Measurements from ENCODE around the gene SPRYD3.

SPRYD3 gene

GRCh38 chr12:53057816-53058500 is 21.2 kb downstream of the SPRYD3 start:
- H3K4me3 Mint-ChIP-seq = peak overlapping the region in 2 of 3 experiments; percentile 21 to 22
- H3K4me1 Mint-ChIP-seq = peaks cover 42% of the 10 kb centered on the region
- H3K27ac Mint-ChIP-seq = peak overlapping the region in 2 of 3 experiments; percentile 18 to 39
- peaks cover 20% of the 10 kb centered on the region for H3K36me3 Mint-ChIP-seq (ENCODE audit: low read depth)
- no peaks in the 10 kb centered on the region for H3K9me3 Mint-ChIP-seq
- no peaks in the 10 kb centered on the region for H3K27me3 Mint-ChIP-seq (ENCODE audit: low read depth)
- TF ChIP-seq, protein P1, sequence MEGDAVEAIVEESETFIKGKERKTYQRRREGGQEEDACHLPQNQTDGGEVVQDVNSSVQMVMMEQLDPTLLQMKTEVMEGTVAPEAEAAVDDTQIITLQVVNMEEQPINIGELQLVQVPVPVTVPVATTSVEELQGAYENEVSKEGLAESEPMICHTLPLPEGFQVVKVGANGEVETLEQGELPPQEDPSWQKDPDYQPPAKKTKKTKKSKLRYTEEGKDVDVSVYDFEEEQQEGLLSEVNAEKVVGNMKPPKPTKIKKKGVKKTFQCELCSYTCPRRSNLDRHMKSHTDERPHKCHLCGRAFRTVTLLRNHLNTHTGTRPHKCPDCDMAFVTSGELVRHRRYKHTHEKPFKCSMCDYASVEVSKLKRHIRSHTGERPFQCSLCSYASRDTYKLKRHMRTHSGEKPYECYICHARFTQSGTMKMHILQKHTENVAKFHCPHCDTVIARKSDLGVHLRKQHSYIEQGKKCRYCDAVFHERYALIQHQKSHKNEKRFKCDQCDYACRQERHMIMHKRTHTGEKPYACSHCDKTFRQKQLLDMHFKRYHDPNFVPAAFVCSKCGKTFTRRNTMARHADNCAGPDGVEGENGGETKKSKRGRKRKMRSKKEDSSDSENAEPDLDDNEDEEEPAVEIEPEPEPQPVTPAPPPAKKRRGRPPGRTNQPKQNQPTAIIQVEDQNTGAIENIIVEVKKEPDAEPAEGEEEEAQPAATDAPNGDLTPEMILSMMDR (IDR thresholded peaks at IDR 0.05; ENCODE audit: unreplicated experiment in 3 of 3) = no peak

DNA sequence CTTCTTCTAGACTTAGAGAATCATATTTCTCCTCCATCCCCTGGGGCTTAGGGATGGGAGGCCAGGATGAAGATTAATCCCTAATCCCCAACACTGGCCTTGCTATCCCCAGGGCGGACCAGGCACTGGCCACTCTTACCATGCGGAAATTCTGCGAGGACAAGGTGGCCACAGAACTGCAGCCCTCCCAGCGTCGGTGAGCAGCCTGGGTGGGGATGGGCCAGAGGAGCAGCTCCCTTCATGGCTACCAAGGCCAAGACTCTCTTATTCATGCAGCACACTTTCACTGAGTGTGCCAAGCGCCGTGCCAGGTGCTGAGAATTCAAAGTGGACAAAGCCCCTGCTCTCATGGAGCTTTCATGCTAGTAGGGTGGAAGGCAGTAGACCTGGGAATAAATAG is 22.3 kb downstream of the SPRYD3 start:
- Mint-ChIP-seq H3K4me1 (peaks cover 48% of the 10 kb centered on the region), H3K27me3 (ENCODE audit: low read depth) (no peaks in the 10 kb centered on the region), H3K4me3 (no peak overlapping the region), H3K9me3 (no peaks in the 10 kb centered on the region), H3K27ac (peak overlapping the region; percentile 35 to 40 (median 39)), H3K36me3 (ENCODE audit: low read depth) (peaks cover 24% of the 10 kb centered on the region)
- TF ChIP-seq, protein P1 (IDR thresholded peaks at IDR 0.05; ENCODE audit: unreplicated experiment in 3 of 3) = no peak

DNA sequence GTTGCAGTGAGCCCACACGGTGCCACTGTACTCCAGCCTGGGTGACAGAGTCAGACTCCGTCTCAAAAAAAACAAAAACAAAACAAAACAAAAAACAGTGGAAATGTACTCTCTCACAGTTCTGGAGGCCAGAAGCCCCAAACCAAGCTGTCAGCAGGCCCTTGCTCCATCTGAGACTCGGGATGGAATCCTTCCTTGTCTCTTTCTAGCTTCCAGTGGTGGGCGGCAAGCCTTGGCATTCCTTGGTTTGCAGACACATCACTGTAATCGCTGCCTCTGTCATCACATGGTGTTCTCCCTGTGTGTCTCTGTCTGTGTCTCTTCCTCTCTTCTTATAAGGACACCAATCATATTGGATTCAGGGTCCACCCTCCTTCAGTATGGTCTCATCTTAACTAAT is 22.9 kb downstream of the SPRYD3 start:
- no peaks in the 10 kb centered on the region for H3K9me3 Mint-ChIP-seq
- H3K27me3 Mint-ChIP-seq (ENCODE audit: low read depth) = no peaks in the 10 kb centered on the region
- peak overlapping the region in 2 of 3 experiments; percentile 17 to 36 for H3K27ac Mint-ChIP-seq
- H3K4me3 Mint-ChIP-seq = peak overlapping the region; percentile 28 to 53 (median 38)
- TF ChIP-seq, protein P1 (IDR thresholded peaks at IDR 0.05; ENCODE audit: unreplicated experiment in 3 of 3) = no peak
- H3K4me1 Mint-ChIP-seq = peaks cover 49% of the 10 kb centered on the region
- H3K36me3 Mint-ChIP-seq (ENCODE audit: low read depth) = peaks cover 22% of the 10 kb centered on the region

DNA sequence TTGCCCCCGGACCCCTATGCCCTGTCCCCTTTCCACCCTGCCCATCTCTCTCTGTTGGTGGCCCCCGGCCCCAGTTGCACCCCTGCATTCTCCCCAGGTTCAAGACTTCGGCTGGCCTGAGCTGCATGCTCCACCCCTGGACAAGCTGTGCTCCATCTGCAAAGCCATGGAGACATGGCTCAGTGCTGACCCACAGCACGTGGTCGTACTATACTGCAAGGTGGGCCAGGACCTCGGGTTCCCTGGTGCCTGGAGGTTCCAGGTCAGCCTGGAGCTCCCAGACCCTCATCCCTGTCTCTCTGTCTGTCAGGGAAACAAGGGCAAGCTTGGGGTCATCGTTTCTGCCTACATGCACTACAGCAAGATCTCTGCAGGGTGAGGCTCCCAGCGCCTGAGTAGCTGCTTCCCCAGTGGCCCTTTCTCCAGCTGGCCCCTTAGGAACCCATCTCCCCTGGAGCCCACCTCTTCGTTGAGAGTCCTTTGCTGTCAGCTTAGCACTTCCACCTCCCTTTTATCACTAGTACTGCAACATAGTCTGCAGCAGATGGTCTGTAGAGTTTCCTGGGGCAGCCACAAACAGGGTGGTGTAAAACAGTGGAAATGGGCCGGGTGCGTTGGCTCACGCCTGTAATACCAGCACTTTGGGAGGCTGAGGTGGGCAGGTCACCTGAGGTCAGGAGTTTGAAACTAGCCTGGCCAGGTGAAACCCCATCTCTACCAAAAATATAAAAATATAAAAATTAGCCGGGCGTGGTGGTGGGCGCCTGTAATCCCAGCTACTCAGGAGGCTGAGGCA is 23.5 kb downstream of the SPRYD3 start:
- Mint-ChIP-seq H3K4me3 (peak overlapping the region in 2 of 3 experiments; percentile 64 to 70), H3K4me1 (peaks cover 54% of the 10 kb centered on the region), H3K27ac (peak overlapping the region in 2 of 3 experiments; percentile 17 to 59), H3K27me3 (ENCODE audit: low read depth) (no peaks in the 10 kb centered on the region), H3K9me3 (no peaks in the 10 kb centered on the region), H3K36me3 (ENCODE audit: low read depth) (peaks cover 21% of the 10 kb centered on the region)
- TF ChIP-seq, protein P1 (IDR thresholded peaks at IDR 0.05; ENCODE audit: unreplicated experiment in 3 of 3) = no peak

- peak overlapping the region; percentile 76 to 92 (median 92) for H3K27ac Mint-ChIP-seq
- peaks cover 21% of the 10 kb centered on the region for H3K36me3 Mint-ChIP-seq (ENCODE audit: low read depth)
- peaks cover 64% of the 10 kb centered on the region for H3K4me1 Mint-ChIP-seq
- no peaks in the 10 kb centered on the region for H3K9me3 Mint-ChIP-seq
- no peaks in the 10 kb centered on the region for H3K27me3 Mint-ChIP-seq (ENCODE audit: low read depth)
- H3K4me3 Mint-ChIP-seq = peak overlapping the region; percentile 90 to 92 (median 91)
- TF ChIP-seq, protein P1 (IDR thresholded peaks at IDR 0.05; ENCODE audit: unreplicated experiment in 3 of 3) = no peak
Measured at GRCh38 chr12:53054112-53054878, 24.9 kb downstream of the SPRYD3 start.
